Gastrocnemius medialis (tissue), 4 donors: ENCODE results near the gene AGRP.
A peak's percentile ranks its signal among the peaks of the same experiment; 100 is the strongest.

ENCODE experiments used
- POLR2A ChIP-seq, 2 donors: fragments of 450-650 bp; IDR thresholded peaks; one replicate each; pipeline ENCODE4 v1.6.1; 2017; ENCODE audit warnings: antibody characterized with exemption in 2 of 2, mild to moderate bottlenecking in 2 of 2, moderate library complexity in 2 of 2
- TF ChIP-seq, protein P1 (sequence below), 5 experiments: fragments of 450-650 bp in 3 of 5; fragments of 200-600 bp in 2 of 5; sonication (generic) in 2 of 5; IDR thresholded peaks in 4 of 5; conservative IDR thresholded peaks in 1 of 5; 1 replicate in 4 of 5; 2 replicates in 1 of 5; pipeline ENCODE4 v1.5.1; 2016 to 2019; ENCODE audit warnings: antibody characterized with exemption in 5 of 5, mild to moderate bottlenecking in 3 of 5, moderate library complexity in 3 of 5

DNA sequence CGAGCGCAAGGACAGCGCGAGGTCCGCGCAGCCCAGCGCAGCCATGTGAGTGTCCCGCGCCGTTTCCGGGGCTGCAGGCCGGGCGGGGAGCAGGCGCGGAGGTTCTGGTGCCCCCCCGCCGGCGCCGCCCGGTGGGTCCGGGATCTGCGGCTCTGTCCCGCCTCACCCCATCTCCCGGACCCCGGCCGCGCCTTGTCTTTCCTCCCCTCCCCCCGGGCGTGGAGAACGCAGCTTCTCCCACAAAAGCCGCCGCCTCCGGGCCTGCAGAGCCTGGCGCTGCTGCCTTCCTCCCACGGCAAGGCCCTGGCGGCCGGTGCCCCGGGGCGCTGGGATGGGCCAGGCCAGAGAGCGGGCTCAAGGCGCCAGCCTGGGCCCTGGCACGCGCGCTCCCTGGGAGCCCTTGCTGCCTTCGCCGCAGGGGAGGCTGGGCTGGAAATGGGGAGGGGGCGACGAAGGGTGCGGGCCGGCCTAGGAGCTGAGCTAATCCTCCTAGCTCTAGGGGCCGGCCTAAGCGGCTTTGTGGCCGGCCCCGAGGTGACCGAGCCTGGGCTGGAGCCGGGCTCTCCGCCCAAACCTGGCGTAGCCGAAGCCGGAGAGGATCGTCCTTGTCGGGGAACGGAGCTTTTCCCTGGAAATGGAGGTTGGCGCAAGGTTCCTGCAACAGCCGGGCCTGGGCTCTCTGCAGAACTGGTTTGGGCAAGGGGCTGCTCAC is 45.7 kb upstream of the AGRP start:
- peak; percentile 82 to 85 for TF ChIP-seq POLR2A (IDR thresholded peaks at IDR 0.05)
- TF ChIP-seq, protein P1, sequence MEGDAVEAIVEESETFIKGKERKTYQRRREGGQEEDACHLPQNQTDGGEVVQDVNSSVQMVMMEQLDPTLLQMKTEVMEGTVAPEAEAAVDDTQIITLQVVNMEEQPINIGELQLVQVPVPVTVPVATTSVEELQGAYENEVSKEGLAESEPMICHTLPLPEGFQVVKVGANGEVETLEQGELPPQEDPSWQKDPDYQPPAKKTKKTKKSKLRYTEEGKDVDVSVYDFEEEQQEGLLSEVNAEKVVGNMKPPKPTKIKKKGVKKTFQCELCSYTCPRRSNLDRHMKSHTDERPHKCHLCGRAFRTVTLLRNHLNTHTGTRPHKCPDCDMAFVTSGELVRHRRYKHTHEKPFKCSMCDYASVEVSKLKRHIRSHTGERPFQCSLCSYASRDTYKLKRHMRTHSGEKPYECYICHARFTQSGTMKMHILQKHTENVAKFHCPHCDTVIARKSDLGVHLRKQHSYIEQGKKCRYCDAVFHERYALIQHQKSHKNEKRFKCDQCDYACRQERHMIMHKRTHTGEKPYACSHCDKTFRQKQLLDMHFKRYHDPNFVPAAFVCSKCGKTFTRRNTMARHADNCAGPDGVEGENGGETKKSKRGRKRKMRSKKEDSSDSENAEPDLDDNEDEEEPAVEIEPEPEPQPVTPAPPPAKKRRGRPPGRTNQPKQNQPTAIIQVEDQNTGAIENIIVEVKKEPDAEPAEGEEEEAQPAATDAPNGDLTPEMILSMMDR (IDR thresholded peaks at IDR 0.05 in 4 of 5, conservative IDR thresholded peaks at IDR 0.05 in 1 of 5): no peak
